GM04504 (cell line): ENCODE measurements around the gene EXOC3L4.
A peak's percentile ranks its signal among the peaks of the same experiment; 100 is the strongest.
"Not testable (repeated sequence)": the region's sequence is repeated elsewhere in the genome, so short reads cannot be mapped to it uniquely, and the experiment has no call there.

Experiments used
- DNase-seq: peaks from one replicate; pipeline ENCODE4 v3.0.0-alpha.2; 2012; ENCODE audit warnings: low read depth

Gene EXOC3L4

GRCh38 chr14:103151270-103151945 is 56.9 kb downstream of the EXOC3L4 start:
- no peak for DNase-seq

GRCh38 chr14:103155010-103155409 is 60.5 kb downstream of the EXOC3L4 start:
- DNase-seq, result peak; percentile 71

- not testable (repeated sequence) for DNase-seq
Measured at GRCh38 chr14:103155416-103155815, 60.9 kb downstream of the EXOC3L4 start.

GRCh38 chr14:103155826-103156394 is 61.4 kb downstream of the EXOC3L4 start:
- no peak for DNase-seq

GRCh38 chr14:103156651-103157378 is 62.3 kb downstream of the EXOC3L4 start:
- DNase-seq, result no peak

GRCh38 chr14:103157969-103158368 is 63.4 kb downstream of the EXOC3L4 start:
- DNase-seq, result no peak

- DNase-seq, result no peak
Measured at GRCh38 chr14:103158688-103159087, 64.2 kb downstream of the EXOC3L4 start.
